CD4-positive, alpha-beta T cell treated with Interleukin-2 at 100 ng/mL for 4 hours (primary cell): Measurements from ENCODE around the gene ESR2.

Source experiments
- DNase-seq: peaks from one replicate; pipeline ENCODE4 v3.0.0-alpha.2; 2020; ENCODE audit warnings: low spot score

Gene ESR2

GRCh38 chr14:64265222-64265621 lies 28.9 kb downstream of the ESR2 start:
- no peak for DNase-seq

- no peak for DNase-seq
Measured at GRCh38 chr14:64260418-64260817, 33.8 kb downstream of the ESR2 start.

GRCh38 chr14:64255756-64256155 lies 38.4 kb downstream of the ESR2 start:
- DNase-seq, result no peak

GRCh38 chr14:64253672-64254071 lies 40.5 kb downstream of the ESR2 start:
- no peak for DNase-seq

GRCh38 chr14:64249363-64249762 lies 44.8 kb downstream of the ESR2 start:
- no peak for DNase-seq

GRCh38 chr14:64248689-64249088 lies 45.5 kb downstream of the ESR2 start:
- no peak for DNase-seq

- no peak for DNase-seq
Measured at GRCh38 chr14:64247195-64247594, 47.0 kb downstream of the ESR2 start.

GRCh38 chr14:64246688-64247087 lies 47.5 kb downstream of the ESR2 start:
- DNase-seq, result no peak

- DNase-seq, result no peak
Measured at GRCh38 chr14:64245491-64245890, 48.7 kb downstream of the ESR2 start.

GRCh38 chr14:64244279-64244678 lies 49.9 kb downstream of the ESR2 start:
- DNase-seq, result no peak

- DNase-seq, result no peak
Measured at GRCh38 chr14:64238631-64239030, 55.5 kb downstream of the ESR2 start.

GRCh38 chr14:64238049-64238448 lies 56.1 kb downstream of the ESR2 start:
- no peak for DNase-seq

- no peak for DNase-seq
Measured at GRCh38 chr14:64235652-64236640, 58.2 kb downstream of the ESR2 start.

GRCh38 chr14:64234877-64235651 lies 59.1 kb downstream of the ESR2 start:
- no peak for DNase-seq

- no peak for DNase-seq
Measured at GRCh38 chr14:64233531-64234190, 60.5 kb downstream of the ESR2 start.

- no peak for DNase-seq
Measured at GRCh38 chr14:64232944-64233343, 61.2 kb downstream of the ESR2 start.

- DNase-seq, result no peak
Measured at GRCh38 chr14:64232095-64232838, 61.9 kb downstream of the ESR2 start.

GRCh38 chr14:64229489-64229888 lies 64.7 kb downstream of the ESR2 start:
- DNase-seq, result no peak

- no peak for DNase-seq
Measured at GRCh38 chr14:64227856-64228255, 66.3 kb downstream of the ESR2 start.

- no peak for DNase-seq
Measured at GRCh38 chr14:64225151-64225757, 68.9 kb downstream of the ESR2 start.

GRCh38 chr14:64221391-64222003 lies 72.7 kb downstream of the ESR2 start:
- DNase-seq, result no peak
